GM12875 (cell line): ENCODE results near the gene CYB5D1.

Source experiments
- H3K4me3 ChIP-seq: one replicate; pipeline ENCODE4 v1.5.1; 2011; ENCODE audit warnings: low read depth, low read length, control low read depth
- TF ChIP-seq, protein P1 (sequence below): IDR thresholded peaks from 2 replicates; pipeline ENCODE4 v1.5.1; 2011; ENCODE audit warnings: low read depth, mild to moderate bottlenecking, control low read depth, inconsistent platforms, low read length, moderate library complexity, borderline replicate concordance; ENCODE audit not compliant: insufficient read depth

Gene CYB5D1

GRCh38 chr17:7839190-7839875 lies 18.5 kb upstream of the CYB5D1 start:
- H3K4me3 ChIP-seq = no peak overlapping the region
- TF ChIP-seq, protein P1, sequence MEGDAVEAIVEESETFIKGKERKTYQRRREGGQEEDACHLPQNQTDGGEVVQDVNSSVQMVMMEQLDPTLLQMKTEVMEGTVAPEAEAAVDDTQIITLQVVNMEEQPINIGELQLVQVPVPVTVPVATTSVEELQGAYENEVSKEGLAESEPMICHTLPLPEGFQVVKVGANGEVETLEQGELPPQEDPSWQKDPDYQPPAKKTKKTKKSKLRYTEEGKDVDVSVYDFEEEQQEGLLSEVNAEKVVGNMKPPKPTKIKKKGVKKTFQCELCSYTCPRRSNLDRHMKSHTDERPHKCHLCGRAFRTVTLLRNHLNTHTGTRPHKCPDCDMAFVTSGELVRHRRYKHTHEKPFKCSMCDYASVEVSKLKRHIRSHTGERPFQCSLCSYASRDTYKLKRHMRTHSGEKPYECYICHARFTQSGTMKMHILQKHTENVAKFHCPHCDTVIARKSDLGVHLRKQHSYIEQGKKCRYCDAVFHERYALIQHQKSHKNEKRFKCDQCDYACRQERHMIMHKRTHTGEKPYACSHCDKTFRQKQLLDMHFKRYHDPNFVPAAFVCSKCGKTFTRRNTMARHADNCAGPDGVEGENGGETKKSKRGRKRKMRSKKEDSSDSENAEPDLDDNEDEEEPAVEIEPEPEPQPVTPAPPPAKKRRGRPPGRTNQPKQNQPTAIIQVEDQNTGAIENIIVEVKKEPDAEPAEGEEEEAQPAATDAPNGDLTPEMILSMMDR = no peak

DNA sequence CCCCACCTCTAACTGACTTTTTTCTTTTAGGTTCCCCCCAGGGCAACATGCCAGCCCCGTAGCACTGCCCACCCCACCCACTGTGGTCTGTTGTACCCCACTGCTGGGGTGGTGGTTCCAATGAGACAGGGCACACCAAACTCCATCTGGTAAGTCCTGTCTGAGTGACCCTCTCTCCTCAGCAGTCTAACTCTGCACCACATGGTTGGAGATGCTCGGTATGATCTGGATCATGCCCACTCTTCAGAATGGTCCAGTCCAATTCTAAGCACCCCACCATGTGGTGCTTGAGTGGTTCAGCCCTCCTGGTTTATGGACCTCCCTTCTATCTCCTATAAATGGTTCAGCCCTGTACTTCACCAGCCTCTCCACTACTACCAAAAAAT lies 17.9 kb upstream of the CYB5D1 start:
- no peak overlapping the region for H3K4me3 ChIP-seq
- TF ChIP-seq, protein P1 = no peak

GRCh38 chr17:7840441-7840840 lies 17.4 kb upstream of the CYB5D1 start:
- TF ChIP-seq, protein P1 = no peak

GRCh38 chr17:7840875-7841274 lies 16.9 kb upstream of the CYB5D1 start:
- no peak overlapping the region for H3K4me3 ChIP-seq
- TF ChIP-seq, protein P1 = no peak

More at GRCh38 chr17:7840441-7840840, 17.4 kb upstream of the CYB5D1 start:
- H3K4me3 ChIP-seq = no peak overlapping the region

- TF ChIP-seq, protein P1 = no peak
Measured at GRCh38 chr17:7841396-7841914, 16.3 kb upstream of the CYB5D1 start.

GRCh38 chr17:7841915-7842379 lies 15.9 kb upstream of the CYB5D1 start:
- peak overlapping the region; percentile 91 for H3K4me3 ChIP-seq
- TF ChIP-seq, protein P1 = no peak

More at GRCh38 chr17:7841396-7841914, 16.3 kb upstream of the CYB5D1 start:
- peak overlapping the region; percentile 91 for H3K4me3 ChIP-seq
